HG03442 (cell line): ENCODE measurements around the gene SPTLC1.
A peak's percentile ranks its signal among the peaks of the same experiment; 100 is the strongest.
"Not testable (repeated sequence)": the region's sequence is repeated elsewhere in the genome, so short reads cannot be mapped to it uniquely, and the experiment has no call there.

ENCODE experiments used
- ATAC-seq: cut with Tn5 transposase; IDR thresholded peaks from one replicate; pipeline ENCODE4 v1.9.1; 2021; ENCODE audit warnings: mild to moderate bottlenecking, moderate library complexity; ENCODE audit not compliant: unreplicated experiment

The SPTLC1 gene

GRCh38 chr9:92115071-92115858 lies at the start of gene SPTLC1:
SPTLC1 (minus strand) TSS chr9:92115413; CDS start chr9:92115370, 43 bp downstream.
- peak; percentile 97 for ATAC-seq

GRCh38 chr9:92164975-92165374 lies 49.8 kb upstream of the SPTLC1 start:
- no peak for ATAC-seq

GRCh38 chr9:92164490-92164889 lies 49.3 kb upstream of the SPTLC1 start:
- ATAC-seq = no peak

- ATAC-seq = no peak
Observed at GRCh38 chr9:92163276-92163675, 48.1 kb upstream of the SPTLC1 start.

DNA sequence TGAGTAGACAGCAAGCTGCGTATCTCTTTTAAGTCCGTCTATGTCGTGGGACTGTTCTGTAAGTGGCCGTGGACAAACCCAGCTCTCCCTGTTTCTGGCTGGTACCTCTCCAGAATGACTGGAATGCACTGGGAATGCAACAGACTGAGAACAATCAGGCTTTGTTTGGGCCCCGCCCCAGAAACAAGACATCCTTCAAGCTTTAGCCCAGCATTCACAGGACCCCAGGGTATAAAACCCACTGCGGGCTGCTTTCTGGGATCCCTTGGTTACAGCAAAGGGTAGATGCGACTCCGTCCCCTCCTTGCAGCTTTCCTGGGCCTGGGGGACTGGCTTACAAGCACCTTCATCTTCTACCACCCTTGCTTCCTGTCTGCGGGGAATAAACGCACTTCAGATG lies 45.6 kb upstream of the SPTLC1 start:
- no peak for ATAC-seq

DNA sequence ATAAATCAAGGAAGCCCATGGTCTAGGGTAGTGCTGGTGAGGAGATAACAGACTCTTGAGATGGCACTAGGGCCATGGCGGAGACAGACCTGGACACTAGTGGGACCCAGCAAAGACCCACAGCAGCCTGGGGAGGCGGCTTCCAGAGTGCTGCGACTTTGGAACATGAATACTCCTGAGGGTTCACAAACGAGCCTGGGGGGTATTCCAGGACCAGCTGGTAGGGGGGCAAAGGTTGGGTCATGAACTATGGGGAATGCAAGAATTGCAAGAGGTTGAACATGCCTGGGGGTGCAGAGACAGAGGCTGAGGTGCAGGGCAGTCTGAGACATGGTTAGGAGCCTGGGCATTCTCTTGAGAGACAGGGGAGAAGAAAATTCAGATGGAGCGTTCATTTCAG lies 43.8 kb upstream of the SPTLC1 start:
- ATAC-seq = no peak

DNA sequence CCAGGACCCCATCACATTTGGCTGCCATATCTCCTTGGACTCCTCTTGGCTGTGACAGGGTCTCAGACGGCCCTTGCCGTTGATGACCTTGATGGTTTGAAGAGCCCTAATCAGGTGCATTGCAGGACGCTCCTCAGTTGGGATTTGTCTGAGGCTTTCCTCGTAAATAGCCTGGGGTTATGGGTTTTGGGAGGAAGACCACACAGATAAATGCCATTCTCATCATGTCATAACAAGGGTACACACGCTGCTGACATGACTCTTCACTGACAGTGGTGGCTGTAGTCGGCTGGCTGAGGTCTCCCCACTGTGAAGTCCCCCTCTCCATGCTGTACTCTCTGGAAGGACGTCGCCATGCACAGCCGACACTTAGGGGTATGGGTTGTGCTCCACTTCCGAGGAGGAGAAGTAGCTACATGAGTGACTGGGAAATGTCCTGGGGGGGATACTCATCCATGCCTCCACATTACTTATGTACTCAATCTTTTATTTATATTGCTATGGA lies 42.9 kb upstream of the SPTLC1 start:
- no peak for ATAC-seq

DNA sequence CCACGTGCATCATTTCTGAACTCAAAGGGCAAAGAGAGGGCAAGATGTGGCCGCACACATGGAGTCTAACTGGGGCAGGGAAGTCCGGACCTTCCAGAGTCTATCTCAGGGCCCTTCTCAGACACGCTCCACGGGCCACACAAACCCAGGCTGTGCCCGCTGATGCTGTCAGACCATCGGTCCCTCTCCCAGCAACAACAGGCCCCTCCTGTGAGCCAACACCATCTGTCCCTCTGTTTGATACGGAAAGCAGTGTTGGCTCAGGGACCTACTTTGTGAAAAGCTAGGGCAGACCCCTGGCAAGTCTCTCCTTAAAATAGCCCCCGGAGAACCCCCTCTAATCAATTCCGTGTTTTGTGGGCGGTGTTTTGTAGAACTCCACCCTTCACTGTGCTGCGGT lies 40.5 kb upstream of the SPTLC1 start:
- ATAC-seq = not testable (repeated sequence)

GRCh38 chr9:92155221-92155620 lies 40.0 kb upstream of the SPTLC1 start:
- no peak for ATAC-seq

DNA sequence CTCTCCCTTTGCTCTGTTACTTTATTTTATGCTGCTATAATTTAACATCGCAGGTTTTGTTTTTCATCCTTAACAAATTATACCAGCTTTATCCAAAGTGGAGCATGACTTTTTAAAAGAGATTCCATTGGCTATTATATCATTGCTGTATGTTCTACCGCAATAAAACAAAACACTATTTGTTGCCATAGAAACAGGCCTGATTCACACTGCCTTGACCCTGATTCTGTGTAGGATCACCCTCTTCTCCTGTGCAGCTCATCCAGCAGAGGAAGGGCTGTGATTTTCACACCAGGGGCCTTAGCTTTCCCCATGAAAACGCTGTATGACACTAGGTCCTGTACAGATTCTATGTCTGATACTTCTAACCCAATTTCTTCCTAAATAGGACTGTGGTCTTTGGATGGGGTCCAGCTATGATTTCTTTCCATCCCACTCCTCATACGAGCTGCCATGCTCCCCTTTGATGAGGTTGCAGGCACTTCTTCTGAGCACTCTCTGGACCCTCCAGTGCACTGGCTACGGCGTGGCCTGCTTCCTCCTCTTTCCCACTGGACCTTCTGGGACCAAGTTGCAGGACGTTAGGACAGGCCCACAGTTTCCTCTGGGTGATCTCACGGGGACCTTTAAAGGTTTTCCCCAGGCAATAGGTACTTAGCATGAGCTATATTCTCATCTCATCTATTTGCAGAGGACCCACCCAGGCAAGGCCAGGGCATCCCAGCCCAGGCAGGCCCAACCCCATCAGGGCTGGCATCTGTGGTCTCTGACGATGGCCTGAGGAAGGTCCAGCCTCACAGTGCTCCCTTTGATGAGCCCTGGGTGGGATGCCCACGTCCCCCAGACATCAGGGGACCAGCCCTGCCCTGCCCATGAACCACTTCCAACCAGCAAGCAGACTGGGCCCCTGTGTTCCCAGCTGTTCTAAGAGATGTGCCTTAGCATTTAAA lies 38.5 kb upstream of the SPTLC1 start:
- ATAC-seq = not testable (repeated sequence)

- no peak for ATAC-seq
Observed at GRCh38 chr9:92151691-92152393, 36.6 kb upstream of the SPTLC1 start.

GRCh38 chr9:92150501-92151470 lies 35.6 kb upstream of the SPTLC1 start:
- not testable (repeated sequence) for ATAC-seq

DNA sequence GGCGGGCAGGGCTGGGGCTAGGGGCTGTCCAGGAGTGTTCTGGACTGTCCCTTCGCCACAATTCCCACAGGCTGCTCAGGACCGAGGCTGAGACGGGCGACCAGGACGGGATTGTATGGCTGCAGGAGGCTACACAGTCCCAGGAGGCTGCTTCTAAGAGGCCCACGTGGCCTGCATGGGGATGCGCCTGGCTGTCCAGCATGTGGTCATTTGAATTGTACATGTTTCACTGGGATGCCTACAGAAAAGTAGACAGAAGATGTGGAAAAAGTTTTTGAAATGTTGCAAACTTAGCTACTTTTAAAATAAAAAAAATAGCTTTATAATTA lies 32.6 kb upstream of the SPTLC1 start:
- ATAC-seq = no peak

- ATAC-seq = peak; percentile 83
Observed at GRCh38 chr9:92147030-92147851, 32.0 kb upstream of the SPTLC1 start.

GRCh38 chr9:92146610-92147009 lies 31.4 kb upstream of the SPTLC1 start:
- no peak for ATAC-seq

DNA sequence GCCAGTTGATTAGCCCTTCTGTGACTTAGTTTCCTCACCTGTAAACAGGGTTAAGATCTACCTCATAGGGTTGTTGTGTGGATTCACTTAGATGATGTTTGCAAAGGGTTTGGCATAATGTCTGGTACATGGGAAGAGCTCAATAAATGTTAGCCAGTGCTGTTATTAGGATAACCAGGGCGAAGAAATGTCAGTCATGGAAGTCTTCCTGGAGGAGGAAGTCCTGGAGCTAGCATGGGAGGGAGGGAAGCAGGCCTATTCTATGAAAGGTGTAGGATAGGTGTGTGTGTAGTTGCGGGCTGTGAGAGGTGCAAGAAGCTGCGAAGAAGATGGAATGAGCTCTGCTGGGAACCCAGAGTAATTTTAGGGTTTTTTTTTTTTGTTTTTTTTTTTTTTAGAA lies 30.6 kb upstream of the SPTLC1 start:
- ATAC-seq = not testable (repeated sequence)

DNA sequence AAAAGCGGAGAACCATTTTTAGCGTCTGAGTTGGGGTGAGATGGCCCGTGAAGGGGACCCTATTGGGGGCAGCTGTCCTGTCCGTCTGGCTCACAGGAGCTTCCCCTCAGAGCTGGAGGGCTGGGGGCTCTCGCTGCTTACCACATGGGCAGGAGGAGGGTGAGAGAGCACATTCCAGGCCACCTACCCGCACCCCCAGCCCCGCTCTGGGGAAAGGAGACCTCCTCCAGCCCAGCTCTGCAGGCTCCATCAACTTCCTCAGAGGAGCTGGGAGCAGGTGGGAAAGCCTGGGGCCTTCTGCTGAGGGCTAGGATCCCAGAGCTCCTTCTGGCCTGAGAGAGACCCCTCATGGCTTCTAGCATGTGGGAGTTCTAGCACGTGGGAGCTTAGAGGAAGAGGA lies 27.1 kb upstream of the SPTLC1 start:
- ATAC-seq = no peak

- no peak for ATAC-seq
Observed at GRCh38 chr9:92141144-92142129, 26.2 kb upstream of the SPTLC1 start.
